NCI-H526 treated with DMSO at 0.1 percent for 48 hours (cell line): Measurements from ENCODE around the gene HRH1.

Source experiments
- DNase-seq: peaks from one replicate; lab custom pipeline; 2025; lab: John Stamatoyannopoulos, UW

Gene HRH1

DNA sequence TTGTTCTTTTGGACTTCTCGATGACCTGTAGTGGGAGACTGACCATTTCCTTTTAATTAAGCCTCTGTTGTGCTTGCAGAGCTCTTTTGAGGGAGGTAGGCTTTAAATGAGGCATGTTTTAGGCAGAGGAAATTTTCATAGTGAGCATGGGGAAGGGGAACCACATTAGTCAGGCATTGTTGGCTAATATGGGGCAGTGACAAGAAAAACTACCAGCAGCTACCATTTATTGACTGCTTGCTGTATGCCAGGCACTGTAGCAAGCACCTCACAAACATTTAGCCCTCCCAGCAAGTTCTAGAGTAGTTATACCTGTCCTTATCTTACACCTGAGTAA, 128.8 kb downstream of the HRH1 start:
- no peak for DNase-seq

DNA sequence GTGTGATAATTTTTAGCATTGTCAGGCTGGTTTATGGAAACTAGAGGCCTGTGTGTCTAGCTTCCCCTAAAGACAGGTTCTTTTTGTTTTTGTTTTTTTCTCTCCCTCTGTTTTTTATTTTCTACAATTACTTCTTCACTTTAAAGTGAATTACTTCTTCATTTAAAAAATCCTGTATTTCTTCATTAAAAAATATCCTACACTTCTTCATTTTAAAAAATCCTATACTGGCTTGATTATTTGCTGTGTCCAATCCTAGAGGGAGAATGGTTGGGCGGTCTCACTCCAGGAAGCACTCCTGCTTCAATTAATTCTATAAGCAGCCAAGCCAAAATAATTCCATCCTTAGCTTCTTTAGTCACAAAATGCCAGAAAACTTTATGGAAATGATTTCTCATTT, 129.7 kb downstream of the HRH1 start:
- no peak for DNase-seq

DNA sequence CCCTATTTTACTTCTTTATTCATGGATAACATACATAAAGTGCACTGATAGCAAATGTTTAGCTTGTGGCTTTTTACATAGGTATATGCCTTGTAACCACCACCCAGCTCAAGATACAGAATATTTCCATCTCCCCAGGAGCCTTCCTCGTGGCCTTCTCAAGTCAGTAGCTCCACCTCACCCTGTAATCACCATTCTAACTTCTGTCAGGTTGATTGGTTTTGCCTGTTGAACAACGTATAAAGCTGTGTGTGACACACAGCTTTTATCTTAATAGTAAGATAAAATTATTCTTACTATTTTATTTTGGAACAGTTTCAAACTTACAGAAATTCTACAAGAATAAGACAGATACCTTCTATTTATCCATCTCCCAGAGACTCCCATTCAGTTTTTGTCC, 131.2 kb downstream of the HRH1 start:
- no peak for DNase-seq

DNA sequence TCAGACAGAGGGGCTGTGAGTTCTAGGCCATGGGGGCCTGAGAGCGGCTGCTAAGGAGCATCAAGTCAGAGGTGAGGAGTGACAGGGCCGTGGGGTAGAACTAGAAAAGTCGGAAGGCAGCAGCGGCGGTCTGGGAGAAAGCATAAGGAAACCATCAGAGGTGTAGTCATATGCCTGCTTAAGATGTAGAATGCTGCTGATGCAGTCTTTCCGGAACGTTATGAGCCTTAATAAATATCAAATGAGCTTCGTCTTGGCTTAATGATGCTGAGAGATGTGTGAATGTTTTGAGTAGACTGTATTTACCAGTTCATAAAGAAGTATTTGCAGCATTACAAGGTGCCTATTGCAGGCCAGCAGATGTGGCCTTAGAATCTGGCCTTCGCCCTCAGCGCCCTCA, 133.1 kb downstream of the HRH1 start:
- DNase-seq = no peak

DNA sequence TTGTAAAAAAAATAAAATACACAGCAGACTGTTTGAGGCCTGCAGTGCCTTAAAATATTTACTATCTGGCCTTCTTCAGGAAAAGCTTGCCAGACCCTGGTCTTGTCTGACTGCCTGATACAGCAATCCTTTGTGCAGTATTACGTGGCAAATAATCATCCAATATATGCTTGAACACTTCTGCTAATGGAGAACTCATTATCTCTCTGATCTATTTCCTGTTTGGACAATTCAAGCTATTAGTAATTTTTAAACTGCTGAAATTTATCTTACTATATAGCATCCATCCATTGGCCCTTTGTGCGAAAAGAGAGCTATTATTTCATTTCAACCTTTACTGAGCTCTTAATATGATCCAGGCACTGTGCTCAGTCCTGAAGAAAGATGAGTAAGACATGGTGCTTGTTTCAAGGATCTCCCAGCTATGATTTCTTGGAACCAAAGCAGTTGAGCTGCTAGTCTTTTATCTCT, 133.8 kb downstream of the HRH1 start:
- no peak for DNase-seq

DNA sequence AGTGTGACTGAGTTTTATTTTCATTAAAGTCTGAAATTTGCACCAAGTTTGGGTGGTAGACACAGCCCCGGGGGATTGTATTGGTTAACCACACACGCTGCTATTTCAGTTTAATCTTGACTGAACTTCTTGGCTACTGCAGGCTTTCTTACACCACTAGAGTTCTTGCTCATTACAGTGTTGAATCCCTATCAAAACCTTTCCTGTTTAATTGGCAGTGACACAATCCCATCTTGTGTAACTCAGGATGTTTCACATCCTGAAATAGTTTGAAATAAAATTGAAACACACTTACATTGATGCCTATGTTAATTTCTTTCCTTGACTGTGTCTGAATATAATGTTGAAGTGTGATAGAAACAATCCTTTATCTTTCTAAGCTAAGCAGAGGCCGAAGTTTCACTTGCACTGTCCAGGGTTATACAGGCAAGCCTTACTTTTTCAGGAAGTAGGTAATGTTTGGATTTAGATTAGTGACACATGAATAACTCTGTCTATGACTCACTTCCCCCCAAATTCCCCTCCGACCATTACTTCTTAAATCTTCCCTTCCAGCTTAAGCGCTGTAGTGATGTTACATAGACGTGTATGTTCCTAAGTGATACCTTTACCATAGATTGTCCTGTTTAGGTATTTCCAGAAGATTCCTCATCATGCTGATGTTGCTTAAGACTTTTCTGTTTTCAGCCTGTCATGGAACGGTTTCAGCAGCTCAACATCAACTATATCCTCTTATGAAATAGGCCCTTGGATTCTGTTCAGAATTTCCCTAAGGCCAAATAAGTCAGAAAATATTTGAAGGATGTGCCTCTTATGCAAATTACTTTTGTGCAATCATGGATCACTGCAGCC, 134.7 kb downstream of the HRH1 start:
- DNase-seq = no peak

DNA sequence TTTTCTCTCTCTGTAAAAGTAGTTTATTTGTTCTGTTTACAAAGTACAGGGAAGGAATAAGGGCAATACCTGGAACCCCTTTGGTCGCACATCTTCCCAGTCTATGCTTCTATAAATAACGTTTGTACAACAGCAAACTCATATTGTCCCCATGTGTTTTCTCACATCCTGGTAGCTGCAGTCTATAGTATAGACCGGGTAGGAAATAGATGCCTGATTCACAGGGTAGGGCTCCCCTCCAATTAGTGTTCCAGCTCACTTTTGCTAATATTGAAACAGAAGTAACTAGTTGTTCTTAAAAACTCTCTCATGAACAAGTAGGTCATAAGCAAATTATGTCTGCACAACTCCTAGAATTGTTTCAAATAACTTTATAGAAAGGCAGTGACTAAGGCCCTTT, 135.6 kb downstream of the HRH1 start:
- no peak for DNase-seq

DNA sequence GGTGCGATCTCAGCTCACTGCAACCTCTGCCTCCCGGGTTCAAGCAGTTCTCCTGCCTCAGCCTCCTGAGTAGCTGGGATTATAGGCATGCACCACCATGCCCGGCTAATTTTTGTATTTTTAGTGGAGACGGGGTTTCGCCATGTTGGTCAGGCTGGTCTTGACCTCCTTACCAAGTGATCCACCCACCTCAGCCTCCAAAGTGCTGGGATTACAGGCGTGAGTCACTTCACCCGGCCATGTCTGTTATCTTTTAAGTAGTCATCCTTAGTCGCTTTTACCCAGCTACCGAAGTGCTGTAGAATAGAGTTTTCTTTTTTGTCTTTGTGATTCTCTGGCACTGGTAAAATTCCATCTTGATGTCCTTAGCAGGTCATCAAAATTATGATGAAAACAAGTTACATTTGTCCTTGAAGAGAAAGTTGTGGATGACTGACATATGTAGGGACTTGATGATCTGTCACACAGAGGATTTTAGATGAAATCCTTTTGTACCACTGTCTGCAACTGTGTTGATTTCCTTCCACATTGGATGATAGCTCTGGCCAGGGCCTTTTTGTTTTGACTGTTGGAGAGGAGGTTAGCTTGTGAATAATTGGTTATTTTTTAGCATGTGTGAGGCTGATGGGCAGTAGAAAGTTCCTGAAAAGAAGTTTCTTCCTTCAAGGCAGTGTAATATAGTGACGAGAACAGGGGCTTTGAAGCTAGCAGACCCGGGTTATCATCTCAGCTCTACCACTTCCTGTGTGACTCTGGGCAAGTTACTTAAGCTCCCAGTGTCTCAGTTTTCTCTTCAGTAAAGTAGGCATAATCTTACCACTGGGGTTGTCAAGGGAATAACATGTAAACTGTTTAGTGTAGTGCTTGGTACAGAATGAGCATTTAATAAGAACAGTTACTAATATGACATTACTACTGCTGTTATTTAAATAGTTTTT, 136.7 kb downstream of the HRH1 start:
- DNase-seq = no peak

DNA sequence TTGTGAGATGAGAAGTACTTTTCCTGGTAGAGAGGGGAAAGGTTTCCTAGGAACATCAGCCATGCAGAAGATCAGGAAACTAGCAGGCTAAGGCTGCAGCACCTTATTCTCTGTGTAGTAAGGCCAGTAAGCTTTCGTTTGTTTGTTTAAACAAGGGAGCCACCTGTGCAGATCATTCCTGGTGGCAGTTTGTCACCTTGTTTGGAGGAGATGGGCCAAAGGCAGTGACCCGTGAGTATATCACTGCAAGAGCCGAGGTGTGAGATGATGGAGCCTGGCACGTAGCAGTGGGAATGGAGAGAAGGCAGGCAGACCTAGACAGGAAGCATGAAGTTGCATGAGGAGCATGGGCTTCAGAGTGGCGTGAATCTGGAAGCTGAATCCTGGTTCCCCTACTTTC, 137.5 kb downstream of the HRH1 start:
- no peak for DNase-seq

DNA sequence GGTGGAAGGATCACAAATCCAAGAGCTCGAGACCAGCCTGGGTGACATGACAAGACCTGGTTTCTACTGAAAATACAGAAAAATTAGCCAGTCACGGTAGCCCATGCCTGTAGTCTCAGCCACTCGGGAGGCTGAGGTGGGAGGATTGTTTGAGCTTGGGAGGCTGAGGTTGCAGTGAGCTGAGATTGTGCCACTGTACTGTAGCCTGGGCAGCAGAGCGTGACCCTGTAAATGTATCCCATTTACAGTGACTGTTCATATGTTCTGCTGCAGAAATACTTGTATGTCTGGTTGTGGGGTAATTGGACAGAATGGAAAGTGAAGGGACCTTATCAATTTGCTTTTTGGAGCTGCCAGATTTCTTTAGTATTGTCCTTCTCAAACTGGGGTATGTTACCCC, 142.8 kb downstream of the HRH1 start:
- no peak for DNase-seq

DNA sequence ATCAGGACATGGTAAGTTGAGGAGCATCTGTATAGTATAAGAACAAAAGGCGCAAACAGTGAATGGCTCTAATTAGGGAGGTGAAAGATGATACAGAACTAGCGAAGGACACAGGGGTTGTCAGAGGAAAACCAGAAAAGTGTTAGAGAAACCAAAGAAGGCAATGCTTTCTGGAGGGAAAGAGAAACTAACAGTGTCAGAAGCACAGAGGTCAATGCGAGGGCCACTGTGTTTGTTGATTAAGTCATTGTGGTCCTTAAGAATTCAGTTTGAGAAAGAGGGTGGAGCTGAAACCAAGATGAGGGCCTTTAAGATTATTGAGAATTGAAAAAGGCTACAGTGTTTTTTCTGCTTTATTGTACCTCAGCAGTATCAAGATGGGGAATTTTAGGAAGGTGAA, 146.7 kb downstream of the HRH1 start:
- no peak for DNase-seq

DNA sequence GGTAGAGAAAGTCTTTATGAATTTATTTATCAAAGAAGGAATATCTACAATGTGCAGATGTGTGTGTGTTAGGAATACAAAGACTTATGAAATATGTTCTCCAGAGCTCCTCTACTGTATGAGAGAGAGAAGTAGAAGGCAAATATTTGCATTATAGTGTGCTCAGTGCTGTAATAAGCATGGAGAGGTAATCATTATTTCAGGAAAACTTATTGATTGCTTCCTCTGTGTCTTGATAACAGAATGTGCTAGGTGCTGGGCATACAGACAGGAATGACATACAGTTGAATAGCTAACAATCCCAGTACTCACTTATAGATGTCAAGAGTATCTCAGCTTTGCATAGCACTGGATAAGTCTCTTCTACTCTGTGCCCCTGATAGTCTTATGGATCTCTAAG, 148.2 kb downstream of the HRH1 start:
- DNase-seq = no peak

DNA sequence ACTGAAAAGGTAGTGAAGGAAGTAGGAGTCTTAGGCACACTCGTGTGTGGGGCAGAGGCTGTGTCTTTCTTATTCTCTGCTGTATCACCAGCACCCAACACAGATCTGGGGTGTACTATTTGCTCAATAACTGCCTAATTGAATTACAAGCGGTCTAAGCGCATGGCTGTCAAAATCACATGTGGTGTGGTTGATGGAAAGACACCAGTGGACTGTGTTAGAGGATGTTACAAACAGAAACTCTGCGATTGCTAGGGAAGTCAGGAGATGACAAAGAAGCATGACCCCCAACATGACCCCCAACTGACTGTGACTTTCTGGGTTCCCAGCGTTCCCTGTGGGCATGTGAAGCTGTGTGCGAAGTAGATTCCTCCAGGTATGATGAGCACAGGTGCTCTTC, 149.9 kb downstream of the HRH1 start:
- no peak for DNase-seq

DNA sequence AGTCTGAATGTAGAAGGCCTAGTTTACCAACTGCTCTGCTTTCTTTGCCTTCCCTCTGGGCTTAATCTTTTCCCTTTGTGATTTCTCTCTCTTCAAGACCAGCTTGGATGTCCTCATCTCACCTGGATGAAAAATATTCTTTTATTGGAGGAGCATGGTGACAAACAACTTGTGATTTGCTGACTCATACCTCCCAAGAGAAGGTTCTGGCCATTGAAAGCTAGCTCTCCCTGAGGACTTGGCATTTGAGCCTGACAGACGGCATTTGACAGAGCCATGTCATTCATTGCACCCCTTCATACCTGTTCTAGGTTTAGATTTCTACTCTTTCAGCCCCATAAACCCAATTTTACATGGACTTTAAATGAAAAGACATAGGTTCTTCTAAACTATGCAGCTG, 151.2 kb downstream of the HRH1 start:
- no peak for DNase-seq

DNA sequence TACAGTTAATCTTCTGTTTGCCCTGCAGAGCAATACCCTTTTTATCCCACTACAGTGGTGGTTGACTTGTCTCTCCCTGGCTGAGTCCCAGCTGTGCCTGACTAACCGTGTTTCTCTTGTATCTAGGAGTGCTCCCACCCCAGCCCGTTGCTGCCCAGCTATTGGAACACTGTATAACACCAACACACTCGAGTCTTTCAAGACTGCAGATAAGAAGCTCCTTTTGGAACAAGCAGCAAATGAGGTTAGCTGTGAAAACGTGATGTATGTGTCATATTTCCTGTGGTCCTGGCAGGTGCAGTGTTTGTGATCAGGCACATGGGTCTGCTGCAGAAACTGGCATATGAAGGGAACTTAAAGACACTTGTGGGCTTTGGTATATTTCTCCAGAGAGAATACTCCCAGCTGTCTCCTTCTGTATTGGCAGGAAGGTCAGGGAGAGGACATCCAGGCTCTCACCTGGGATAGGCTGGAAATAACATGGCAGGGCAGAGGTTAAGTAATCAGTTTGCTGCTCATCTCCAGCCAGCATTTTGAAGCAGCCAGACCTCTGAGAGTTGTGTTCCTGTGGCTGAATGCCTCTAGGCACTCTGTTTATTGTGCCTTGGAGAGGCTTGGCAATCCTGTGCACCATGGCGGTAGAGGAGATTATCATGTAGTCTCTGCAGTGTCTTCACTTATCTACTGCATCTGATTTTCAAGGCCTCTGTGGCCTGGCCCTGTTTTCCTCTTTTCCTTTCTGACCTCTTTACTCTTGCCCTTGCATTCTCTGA, 152.7 kb downstream of the HRH1 start:
- DNase-seq = no peak

DNA sequence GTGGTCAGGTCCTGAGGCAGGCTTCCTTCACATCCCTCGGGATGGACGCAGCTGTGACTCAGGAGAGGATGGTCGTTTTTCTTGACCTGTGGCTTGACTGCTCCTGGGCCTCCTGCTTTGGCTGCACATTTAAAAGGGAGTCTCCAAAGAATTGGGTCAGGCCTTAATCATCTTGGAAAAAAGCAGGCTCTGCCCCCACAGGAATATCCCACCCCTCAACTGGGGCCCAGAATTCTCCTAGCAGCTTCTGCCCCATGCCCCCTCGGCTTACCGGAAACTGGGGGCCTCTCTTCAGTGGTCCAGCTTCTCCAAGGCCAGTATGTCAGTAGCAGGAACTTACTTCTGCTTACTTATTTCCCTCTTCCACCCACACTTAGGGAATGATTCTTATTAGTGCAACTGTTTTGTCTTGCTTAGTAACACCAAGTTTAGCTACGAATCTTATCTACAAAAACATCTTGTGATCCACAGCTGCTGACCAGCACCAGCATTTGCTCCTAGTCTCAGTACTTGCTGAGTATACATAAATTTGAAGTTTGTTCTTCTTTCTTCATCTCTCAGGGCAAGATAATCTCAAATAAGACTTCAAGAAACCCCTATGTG, 153.6 kb downstream of the HRH1 start:
- no peak for DNase-seq

DNA sequence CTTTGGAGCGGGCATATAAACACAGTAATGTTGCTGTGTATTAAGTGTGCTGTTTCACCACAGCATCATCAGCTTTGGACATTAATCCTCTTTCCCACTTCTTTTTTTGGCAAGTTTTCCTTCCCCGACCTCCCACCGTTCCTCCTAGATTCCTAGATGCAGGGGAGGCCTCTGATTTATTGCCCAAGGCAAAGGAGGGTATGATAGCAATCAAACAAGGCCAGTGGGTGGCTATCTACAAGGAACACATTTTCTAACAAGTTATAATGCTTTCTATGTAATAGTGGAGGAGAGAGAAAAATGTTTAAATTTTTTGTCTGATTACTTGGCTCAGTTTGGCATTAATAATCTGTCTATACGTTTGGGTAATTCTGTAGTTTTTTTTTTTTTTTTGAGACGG, 156.0 kb downstream of the HRH1 start:
- no peak for DNase-seq

DNA sequence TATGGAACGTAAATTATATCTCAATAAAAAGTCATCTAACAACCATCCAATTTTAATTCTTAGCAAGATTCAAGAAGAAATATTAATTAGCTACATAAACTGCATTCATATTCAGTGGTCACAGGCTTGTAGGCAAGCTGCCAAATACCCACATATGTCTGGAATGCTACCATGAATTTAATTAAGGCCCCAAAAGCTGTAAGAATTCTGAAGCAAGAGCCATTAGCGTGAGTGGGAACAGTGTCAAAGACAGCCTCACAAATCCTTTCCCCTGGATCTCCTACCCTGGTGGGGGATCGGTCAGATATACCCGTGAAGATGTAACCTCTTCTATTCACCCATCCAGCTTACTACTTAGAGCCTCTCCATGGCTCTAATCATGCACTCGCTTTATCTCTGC, 157.9 kb downstream of the HRH1 start:
- DNase-seq = no peak
